HEK293T (cell line): ENCODE measurements around the gene SLC18B1.

ENCODE experiments used
- CTCF ChIA-PET: fragments of 350-600 bp; formaldehyde crosslinking; extraction: SDS; loops from one replicate; lab custom pipeline; 2021; ENCODE audit warnings: antibody characterized with exemption, inconsistent platforms; lab: Yijun Ruan, JAX
- POLR2A ChIA-PET: fragments of 350-600 bp; formaldehyde crosslinking; extraction: SDS; loops from one replicate; lab custom pipeline; 2020; ENCODE audit warnings: antibody characterized with exemption, inconsistent platforms; lab: Yijun Ruan, JAX
- DNase-seq: peaks from one replicate; pipeline ENCODE4 v3.0.0; 2012; ENCODE audit warnings: mixed read lengths; ENCODE audit errors: extremely low spot score
- ARNT ChIP-seq: fragments of 450-650 bp; IDR thresholded peaks from 2 replicates; pipeline ENCODE4 v1.6.1; 2017; ENCODE audit warnings: mild to moderate bottlenecking
- BHLHE40 ChIP-seq: fragments of 450-650 bp; IDR thresholded peaks from 2 replicates; pipeline ENCODE4 v1.6.1; 2016; ENCODE audit warnings: mild to moderate bottlenecking, moderate library complexity, borderline replicate concordance
- CTBP1 ChIP-seq: fragments of 450-650 bp; IDR thresholded peaks from 2 replicates; pipeline ENCODE4 v1.6.1; 2016; ENCODE audit warnings: borderline replicate concordance
- ELF4 ChIP-seq: fragments of 450-650 bp; IDR thresholded peaks from 2 replicates; pipeline ENCODE4 v1.6.1; 2017; ENCODE audit warnings: antibody characterized with exemption
- FOXA1 ChIP-seq: fragments of 450-650 bp; IDR thresholded peaks from 2 replicates; pipeline ENCODE4 v1.6.1; 2016; ENCODE audit warnings: mild to moderate bottlenecking
- FOXK2 ChIP-seq: fragments of 450-650 bp; IDR thresholded peaks from 2 replicates; pipeline ENCODE4 v1.6.1; 2016; ENCODE audit warnings: mild to moderate bottlenecking
- FOXM1 ChIP-seq: fragments of 450-650 bp; IDR thresholded peaks from 2 replicates; pipeline ENCODE4 v1.6.1; 2017; ENCODE audit warnings: mild to moderate bottlenecking, borderline replicate concordance
- HDGF ChIP-seq: fragments of 450-650 bp; IDR thresholded peaks from 2 replicates; pipeline ENCODE4 v1.6.1; 2017; ENCODE audit warnings: antibody characterized with exemption, borderline replicate concordance
- L3MBTL2 ChIP-seq: fragments of 450-650 bp; conservative IDR thresholded peaks from 2 replicates; pipeline ENCODE4 v1.6.1; 2016; ENCODE audit warnings: mild to moderate bottlenecking
- LEF1 ChIP-seq: fragments of 450-650 bp; IDR thresholded peaks from 2 replicates; pipeline ENCODE4 v1.6.1; 2017; ENCODE audit warnings: mild to moderate bottlenecking, borderline replicate concordance
- NFRKB ChIP-seq: fragments of 450-650 bp; IDR thresholded peaks from 2 replicates; pipeline ENCODE4 v1.6.1; 2016; ENCODE audit warnings: mild to moderate bottlenecking, moderate library complexity
- PKNOX1 ChIP-seq: fragments of 450-650 bp; IDR thresholded peaks from 2 replicates; pipeline ENCODE4 v1.6.1; 2016
- SP1 ChIP-seq: fragments of 450-650 bp; IDR thresholded peaks from 2 replicates; pipeline ENCODE4 v1.6.1; 2017
- SUZ12 ChIP-seq: fragments of 450-650 bp; IDR thresholded peaks from 2 replicates; pipeline ENCODE4 v1.6.1; 2016; ENCODE audit warnings: mild to moderate bottlenecking
- TARDBP ChIP-seq: fragments of 450-650 bp; IDR thresholded peaks from 2 replicates; pipeline ENCODE4 v1.6.1; 2016
- ZNF384 ChIP-seq: fragments of 450-650 bp; IDR thresholded peaks from 2 replicates; pipeline ENCODE4 v1.6.1; 2016

Gene SLC18B1

GRCh38 chr6:132760256-132760655, 38.2 kb downstream of the SLC18B1 start:
- ChIA-PET CTCF (no interaction called here), POLR2A (no interaction called here)
- TF ChIP-seq SP1 (no peak), ELF4 (no peak), CTBP1 (no peak), FOXA1 (no peak), HDGF (no peak), FOXK2 (no peak), L3MBTL2 (no peak), PKNOX1 (no peak), FOXM1 (no peak), ARNT (no peak)
- no peak for DNase-seq

- ChIA-PET CTCF (no interaction called here), POLR2A (no interaction called here)
- no peak for DNase-seq
- TF ChIP-seq TARDBP: no peak
- TF ChIP-seq ELF4: no peak
- TF ChIP-seq ARNT: no peak
- TF ChIP-seq HDGF: no peak
- TF ChIP-seq L3MBTL2: no peak
- TF ChIP-seq SUZ12: no peak
- TF ChIP-seq SP1: no peak
- TF ChIP-seq CTBP1: no peak
Observed at GRCh38 chr6:132758689-132759088, 39.7 kb downstream of the SLC18B1 start.

GRCh38 chr6:132752255-132752654, 46.2 kb downstream of the SLC18B1 start:
- ChIA-PET CTCF (no interaction called here), POLR2A (no interaction called here)

GRCh38 chr6:132751828-132752227, 46.6 kb downstream of the SLC18B1 start:
- ChIA-PET POLR2A (no interaction called here), CTCF (no interaction called here)
- TF ChIP-seq SP1 (no peak), L3MBTL2 (no peak), FOXM1 (no peak), TARDBP (no peak), ELF4 (no peak), HDGF (no peak), ARNT (no peak), SUZ12 (no peak), BHLHE40 (no peak)
- no peak for DNase-seq

More at GRCh38 chr6:132752255-132752654, 46.2 kb downstream of the SLC18B1 start:
- DNase-seq: no peak
- TF ChIP-seq ELF4: no peak
- no peak for TF ChIP-seq HDGF
- no peak for TF ChIP-seq ZNF384
- no peak for TF ChIP-seq L3MBTL2
- no peak for TF ChIP-seq LEF1
- TF ChIP-seq FOXA1: no peak
- TF ChIP-seq SP1: no peak
- TF ChIP-seq FOXK2: no peak
- no peak for TF ChIP-seq NFRKB
- TF ChIP-seq FOXM1: no peak
- no peak for TF ChIP-seq BHLHE40
- no peak for TF ChIP-seq TARDBP
- TF ChIP-seq SUZ12: no peak
- no peak for TF ChIP-seq CTBP1
- no peak for TF ChIP-seq ARNT
- TF ChIP-seq PKNOX1: no peak

GRCh38 chr6:132751306-132751705, 47.1 kb downstream of the SLC18B1 start:
- no peak for DNase-seq
- CTCF ChIA-PET: no interaction called here
- no peak for TF ChIP-seq ELF4
- TF ChIP-seq HDGF: no peak
- TF ChIP-seq SP1: no peak
- no peak for TF ChIP-seq SUZ12
- no peak for TF ChIP-seq CTBP1
- TF ChIP-seq TARDBP: no peak
- TF ChIP-seq L3MBTL2: no peak
- TF ChIP-seq BHLHE40: no peak
- no peak for TF ChIP-seq ARNT
- no peak for TF ChIP-seq NFRKB
- TF ChIP-seq FOXA1: no peak
- TF ChIP-seq LEF1: no peak
- TF ChIP-seq FOXM1: no peak
- TF ChIP-seq FOXK2: no peak
- POLR2A ChIA-PET: no interaction called here

GRCh38 chr6:132750455-132751248, 47.8 kb downstream of the SLC18B1 start:
- no peak for DNase-seq
- ChIA-PET POLR2A (no interaction called here), CTCF (no interaction called here)
- TF ChIP-seq BHLHE40 (no peak), NFRKB (no peak), FOXK2 (no peak), TARDBP (no peak), ZNF384 (no peak), HDGF (no peak), SP1 (no peak), FOXM1 (no peak), ELF4 (no peak), CTBP1 (no peak), PKNOX1 (no peak), LEF1 (no peak), ARNT (no peak)
